ENCODE measurements around the gene HDDC2. TPM values are rescaled to one million over a fixed set of nuclear protein-coding genes. Genes with fewer than 3 reads are reported as not detected.
A peak's percentile ranks its signal among the peaks of the same experiment; 100 is the strongest.
"Not testable (repeated sequence)": the region's sequence is repeated elsewhere in the genome, so short reads cannot be mapped to it uniquely, and the experiment has no call there.

Gene HDDC2
- total RNA-seq, 1 donor from 2014 or later: 43.6 TPM

- DNase-seq: no peak
Measured at GRCh38 chr6:125306756-125307149, 5.0 kb upstream of the HDDC2 start.

DNA sequence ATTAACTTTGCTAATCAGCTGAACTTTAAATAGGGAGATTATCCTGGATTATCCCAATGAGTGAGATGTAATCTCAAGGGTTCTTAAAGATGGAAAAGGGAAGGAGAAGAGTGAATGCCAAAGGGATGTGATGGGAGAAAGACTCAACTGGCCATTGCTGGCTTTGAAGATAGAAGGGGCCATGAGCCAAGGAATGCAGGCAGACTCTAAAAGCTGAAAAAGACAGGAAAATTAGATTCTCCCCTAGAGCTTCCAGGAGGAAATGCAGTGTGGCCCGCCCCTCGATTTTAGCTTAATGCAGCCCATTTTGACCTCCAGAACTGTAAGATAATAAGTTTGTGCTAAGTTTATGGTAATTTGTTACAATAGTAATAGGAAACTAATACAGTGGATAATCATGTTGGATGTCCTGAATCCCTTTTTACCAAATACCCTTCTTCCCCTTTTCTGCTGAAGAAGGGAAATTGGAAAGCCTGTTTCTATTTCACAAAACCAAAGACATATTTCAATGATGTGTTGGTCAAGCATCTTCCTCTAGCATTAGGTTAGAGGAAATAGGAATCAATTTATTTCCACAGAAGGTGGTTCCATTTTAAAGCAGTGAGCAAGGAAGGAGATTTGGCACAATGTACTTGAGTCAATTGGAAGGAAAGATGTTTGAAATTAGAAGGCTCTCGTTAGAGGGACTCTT is 3.3 kb upstream of the HDDC2 start:
- no peak for DNase-seq

DNA sequence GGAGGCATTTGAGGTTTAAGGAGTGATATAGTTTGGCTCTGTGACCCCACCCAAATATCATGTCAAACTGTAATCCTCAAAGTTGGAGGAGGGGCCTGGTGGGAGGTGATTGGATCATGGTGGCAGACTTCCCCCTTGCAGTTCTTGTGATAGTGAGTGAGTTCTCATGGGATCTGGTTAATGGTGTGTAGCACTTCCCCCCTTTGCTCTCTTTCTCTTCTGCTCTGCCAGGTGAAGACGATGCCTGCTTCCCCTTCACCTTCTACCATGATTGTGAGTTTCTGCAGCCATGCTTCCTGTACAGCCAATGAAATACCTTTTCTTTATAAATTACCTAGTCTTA is 1.7 kb upstream of the HDDC2 start:
- DNase-seq: no peak

DNA sequence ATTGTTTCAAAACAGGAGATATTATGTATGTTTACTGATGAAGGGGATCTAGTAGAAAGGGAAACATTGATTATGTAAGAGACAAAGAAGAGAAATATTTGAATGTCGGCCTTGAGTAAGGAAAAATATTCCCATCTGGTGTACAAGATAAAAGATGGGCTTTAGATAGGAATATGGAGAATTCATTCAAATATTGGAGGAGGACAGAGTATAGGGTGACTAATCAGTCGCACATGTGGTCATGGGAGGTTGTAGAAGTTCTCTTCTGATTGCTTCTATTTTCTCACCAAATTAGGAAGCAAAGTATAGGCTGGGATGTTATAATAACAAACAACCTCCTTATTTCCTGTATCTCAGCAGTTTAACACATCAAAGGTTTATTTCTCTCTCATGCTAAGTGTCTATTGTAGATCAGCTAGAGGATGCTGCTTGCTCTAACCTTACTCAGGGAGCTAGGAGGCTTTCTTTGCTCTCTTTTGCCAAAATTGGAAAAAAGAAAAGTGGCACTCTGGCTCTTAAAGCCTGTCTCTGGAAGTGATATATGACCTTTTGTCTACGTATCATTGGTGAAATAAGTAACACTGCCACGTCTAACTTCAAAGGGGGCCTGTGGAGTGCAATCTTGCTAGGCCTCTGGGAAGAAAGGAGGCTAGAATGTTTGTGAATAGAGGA is 1.2 kb upstream of the HDDC2 start:
- no peak for DNase-seq

GRCh38 chr6:125300992-125301434 is 754 bp downstream of the HDDC2 start:
- DNase-seq: no peak

DNA sequence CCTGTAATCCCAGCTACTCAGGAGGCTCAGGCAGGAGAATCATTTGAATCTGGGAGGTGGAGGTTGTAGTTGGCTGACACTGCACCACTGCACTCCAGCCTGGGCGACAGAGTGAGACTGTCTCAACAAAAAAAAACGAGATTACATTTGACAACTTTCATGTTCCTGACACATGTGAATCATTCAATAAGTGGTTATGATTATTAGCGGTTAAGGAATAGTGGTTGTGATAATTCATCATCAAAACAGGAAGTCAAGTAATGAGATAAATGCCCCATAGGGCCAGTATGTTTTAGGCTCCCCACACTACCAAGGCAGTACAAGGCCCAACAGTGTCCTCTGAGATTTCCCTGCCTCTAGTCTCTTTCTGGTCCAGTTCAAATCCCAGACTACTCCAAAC is 2.5 kb downstream of the HDDC2 start:
- DNase-seq: no peak

- DNase-seq: no peak
Measured at GRCh38 chr6:125296471-125296870, 5.3 kb downstream of the HDDC2 start.

DNA sequence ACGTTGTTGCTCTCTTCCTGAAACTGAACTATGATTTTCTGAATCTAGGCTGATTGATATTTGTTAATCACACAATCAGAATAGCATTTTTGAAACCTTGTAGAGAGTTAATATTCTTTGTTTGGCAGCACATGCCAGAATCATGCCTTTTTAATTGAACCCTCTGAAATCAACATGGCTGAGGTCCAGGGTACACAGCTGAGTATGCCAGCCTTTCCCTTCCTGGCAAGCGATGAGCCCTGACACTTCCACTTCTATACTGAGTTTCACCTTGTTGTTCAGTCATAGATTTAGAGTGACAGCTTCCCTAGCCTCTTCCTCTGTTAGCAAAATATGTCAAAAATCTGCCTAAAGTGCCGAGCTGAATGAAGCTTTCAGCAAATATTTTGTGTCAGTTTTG is 6.8 kb downstream of the HDDC2 start:
- peak; percentile 31 for DNase-seq

- DNase-seq: no peak
Measured at GRCh38 chr6:125294036-125294435, 7.7 kb downstream of the HDDC2 start.

DNA sequence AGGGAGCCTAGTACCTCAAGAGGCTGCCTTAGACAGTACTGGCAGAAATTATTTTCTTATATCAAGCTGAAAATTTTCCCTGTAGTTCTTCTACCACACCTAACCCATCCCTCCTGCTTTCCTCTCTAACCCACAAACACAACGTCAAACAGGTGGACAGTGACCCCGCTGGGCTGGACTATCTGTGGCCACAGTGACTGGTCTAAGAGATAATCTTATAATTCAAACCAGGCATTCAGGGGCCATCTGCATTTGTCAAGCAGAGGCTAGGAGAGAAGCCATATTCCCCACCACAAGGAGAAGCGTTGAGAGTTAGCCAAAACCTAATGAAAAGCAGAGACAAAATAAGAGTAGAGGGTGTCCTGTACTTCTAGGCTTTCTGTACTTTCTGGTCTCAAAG is 8.2 kb downstream of the HDDC2 start:
- no peak for DNase-seq

DNA sequence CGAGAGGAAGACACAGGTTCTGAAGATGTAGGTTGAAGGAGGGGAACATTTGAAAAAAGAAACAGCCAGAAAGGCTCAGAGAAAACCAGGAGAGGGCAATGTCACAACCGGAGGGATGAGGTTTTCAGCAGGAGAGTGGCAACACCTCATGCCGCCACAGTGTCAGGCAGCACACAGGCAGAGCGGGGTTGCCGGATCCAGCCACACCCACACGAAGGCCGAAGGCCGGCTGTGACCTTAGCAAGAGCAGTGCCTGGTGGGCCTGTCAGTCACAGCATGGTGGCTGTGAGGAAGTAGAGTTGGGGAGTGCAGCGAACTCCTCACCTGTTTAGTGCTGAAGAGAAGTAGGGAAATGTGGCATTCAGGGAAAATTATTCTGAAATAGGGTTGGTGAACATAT is 14.0 kb downstream of the HDDC2 start:
- DNase-seq: no peak

GRCh38 chr6:125285936-125286335 is 15.8 kb downstream of the HDDC2 start:
- no peak for DNase-seq

GRCh38 chr6:125285353-125285752 is 16.4 kb downstream of the HDDC2 start:
- no peak for DNase-seq

DNA sequence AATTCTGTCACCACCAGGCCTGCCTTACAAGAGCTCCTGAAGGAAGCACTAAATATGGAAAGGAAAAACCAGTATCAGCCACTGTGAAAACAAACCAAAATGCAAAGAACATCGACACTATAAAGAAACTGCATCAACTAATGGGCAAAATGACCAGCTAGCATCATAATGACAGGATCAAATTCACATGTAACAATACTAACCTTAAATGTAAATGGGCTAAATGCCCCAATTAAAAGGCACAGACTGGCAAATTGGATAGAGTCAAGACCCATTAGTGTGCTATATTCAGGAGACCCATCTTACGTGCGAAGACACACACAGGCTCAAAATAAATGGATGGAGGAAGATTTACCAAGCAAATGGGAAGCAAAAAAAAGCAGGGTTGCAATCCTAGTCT is 19.3 kb downstream of the HDDC2 start:
- not testable (repeated sequence) for DNase-seq

GRCh38 chr6:125280370-125281035 is 21.3 kb downstream of the HDDC2 start:
- DNase-seq: not testable (repeated sequence)

GRCh38 chr6:125279961-125280360 is 21.8 kb downstream of the HDDC2 start:
- DNase-seq: no peak

DNA sequence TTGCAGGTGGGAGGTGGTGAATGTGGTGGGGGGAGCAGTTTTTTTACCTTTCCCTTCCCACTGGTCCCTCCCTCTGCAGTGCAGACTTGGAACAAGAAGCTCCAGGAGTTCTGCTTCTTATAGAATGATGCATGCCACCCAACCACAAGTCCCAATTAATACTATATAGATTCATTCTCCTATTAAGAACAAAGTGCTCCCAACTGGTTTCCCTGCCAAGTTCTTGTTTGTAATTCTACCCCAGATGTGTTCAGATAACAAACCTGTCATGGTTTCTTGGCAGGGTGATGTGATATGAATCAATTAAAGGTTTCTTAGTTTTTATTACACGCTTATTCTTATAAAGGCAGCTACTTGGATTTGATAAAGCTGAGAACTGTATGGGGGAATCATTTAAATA is 23.9 kb downstream of the HDDC2 start:
- no peak for DNase-seq

- DNase-seq: no peak
Measured at GRCh38 chr6:125275779-125276178, 26.0 kb downstream of the HDDC2 start.

DNA sequence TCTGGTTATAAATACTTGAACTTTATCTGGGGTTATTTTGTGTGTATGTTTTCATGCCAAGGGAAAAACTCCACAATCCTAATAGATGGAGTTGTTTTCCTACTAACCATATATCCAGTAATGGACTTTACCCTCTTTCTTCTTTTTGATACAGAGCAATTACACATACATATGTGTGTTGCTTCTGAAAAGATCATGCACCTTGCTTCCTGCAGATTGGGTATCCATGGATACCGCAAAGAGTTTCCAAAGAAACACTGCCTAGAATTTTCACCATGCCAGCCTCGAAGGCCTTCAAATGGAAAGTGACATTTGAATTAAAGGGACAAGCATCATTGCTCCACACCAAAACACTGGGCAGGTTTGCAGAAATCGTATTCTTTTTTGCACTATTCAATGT is 26.8 kb downstream of the HDDC2 start:
- DNase-seq: no peak

DNA sequence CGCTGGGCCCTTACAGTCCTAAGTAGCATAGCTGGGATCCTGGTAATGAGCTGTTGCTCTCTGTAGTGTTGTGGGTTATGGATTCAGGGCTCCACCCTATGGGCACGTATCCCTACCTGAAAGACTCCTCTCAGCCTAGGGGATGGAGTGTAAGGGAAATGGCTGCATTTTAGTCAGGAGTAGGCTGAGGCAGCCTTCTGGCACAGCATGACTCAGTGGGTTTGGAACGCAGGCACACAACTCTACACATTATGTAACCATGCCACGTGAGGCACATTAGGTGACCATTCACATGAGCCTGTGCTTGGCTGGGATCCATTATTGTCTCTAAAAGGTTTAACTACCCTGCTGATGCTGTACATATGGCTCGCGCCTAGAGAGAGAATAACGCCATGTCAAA is 27.8 kb downstream of the HDDC2 start:
- no peak for DNase-seq

- DNase-seq: no peak
Measured at GRCh38 chr6:125273251-125273650, 28.5 kb downstream of the HDDC2 start.

GRCh38 chr6:125271486-125272159 is 30.1 kb downstream of the HDDC2 start:
- no peak for DNase-seq

DNA sequence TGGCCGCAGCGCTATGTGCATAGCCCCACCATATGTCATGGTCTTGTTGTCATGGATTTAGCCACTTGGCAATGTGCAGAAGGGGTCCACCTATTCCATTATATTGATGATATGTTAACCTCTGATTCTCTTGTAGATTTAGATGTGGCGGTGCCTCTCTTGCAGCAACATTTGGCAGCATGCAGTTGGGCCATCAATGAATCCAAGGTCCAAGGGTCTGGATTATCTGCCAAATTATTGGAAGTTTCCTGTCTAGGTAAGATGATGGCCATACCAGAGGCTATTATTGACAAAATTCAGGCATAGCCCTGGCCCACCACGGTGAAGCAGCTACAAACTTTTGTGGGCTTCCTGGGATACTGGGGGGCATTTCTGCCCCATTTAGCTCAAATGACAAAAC is 31.4 kb downstream of the HDDC2 start:
- DNase-seq: no peak

All from tongue (tissue), 2 donors.